NT2/D1 (cell line): ENCODE data around the gene SLIT3.

Experiments
- DNase-seq: peaks from one replicate; pipeline ENCODE4 v3.0.0-alpha.2; 2011; ENCODE audit warnings: low read depth, low spot score
- H3K27me3 ChIP-seq: 2 replicates; pipeline ENCODE4 v1.6.0; 2011; ENCODE audit warnings: mild to moderate bottlenecking; ENCODE audit not compliant: insufficient read length, insufficient read depth
- H3K36me3 ChIP-seq: 2 replicates; pipeline ENCODE4 v1.6.1; 2011; ENCODE audit warnings: mild to moderate bottlenecking, low read length, mixed read lengths; ENCODE audit not compliant: insufficient read depth, insufficient read length
- H3K4me1 ChIP-seq: 2 replicates; pipeline ENCODE4 v1.5.1; 2011; ENCODE audit not compliant: insufficient read depth, insufficient read length
- H3K4me3 ChIP-seq: 2 replicates; pipeline ENCODE4 v1.5.1; 2011; ENCODE audit warnings: low read depth; ENCODE audit not compliant: insufficient read length
- H3K9ac ChIP-seq: 2 replicates; pipeline ENCODE4 v1.6.0; 2011; ENCODE audit warnings: low read depth; ENCODE audit not compliant: insufficient read length
- H3K9me3 ChIP-seq: 2 replicates; pipeline ENCODE4 v1.5.1; 2011; ENCODE audit warnings: mild to moderate bottlenecking, low read length; ENCODE audit not compliant: insufficient read depth
- SUZ12 ChIP-seq: IDR thresholded peaks from 2 replicates; pipeline ENCODE4 v1.6.1; 2011; ENCODE audit not compliant: insufficient read length, insufficient read depth; ENCODE audit errors: extremely low read depth
- YY1 ChIP-seq: IDR thresholded peaks from 2 replicates; pipeline ENCODE4 v1.6.1; 2011; ENCODE audit not compliant: insufficient read length, insufficient read depth
- ZNF274 ChIP-seq: IDR thresholded peaks from 2 replicates; pipeline ENCODE4 v1.6.1; 2011; ENCODE audit warnings: mild to moderate bottlenecking, low read depth, low read length

SLIT3 gene

GRCh38 chr5:168967882-168968620 lies 332.9 kb downstream of the SLIT3 start:
- Histone ChIP-seq H3K9ac (no peak overlapping the region), H3K36me3 (no peaks in the 10 kb centered on the region)

DNA sequence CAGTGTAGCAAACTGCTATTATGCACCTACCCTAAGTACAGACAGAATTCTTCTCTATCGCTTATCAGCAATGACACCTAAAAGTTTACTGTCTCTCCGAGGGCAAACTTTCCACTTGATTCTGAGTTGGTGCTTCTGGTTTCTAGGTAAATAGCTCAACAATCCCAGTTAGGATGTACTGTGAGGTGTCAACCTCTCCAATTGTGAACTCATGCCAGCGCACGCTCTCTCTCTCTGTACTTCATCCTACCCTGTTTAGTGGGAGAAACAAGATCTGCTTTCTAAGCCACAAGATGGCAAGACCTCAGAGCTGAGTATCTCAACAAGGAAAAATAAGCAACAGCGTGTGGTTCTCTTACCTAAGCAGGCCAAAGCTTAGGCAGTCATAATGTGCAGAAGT lies 335.3 kb downstream of the SLIT3 start:
- H3K4me3 ChIP-seq: no peak overlapping the region
- no peaks in the 10 kb centered on the region for H3K36me3 ChIP-seq
- H3K4me1 ChIP-seq: no peaks in the 10 kb centered on the region
- no peak overlapping the region for H3K9ac ChIP-seq
- DNase-seq: no peak
- no peaks in the 10 kb centered on the region for H3K9me3 ChIP-seq
- H3K27me3 ChIP-seq: no peaks in the 10 kb centered on the region
- no peak for TF ChIP-seq SUZ12
- no peak for TF ChIP-seq YY1
- no peak for TF ChIP-seq ZNF274

More at GRCh38 chr5:168967882-168968620, 332.9 kb downstream of the SLIT3 start:
- no peak overlapping the region for H3K4me3 ChIP-seq
- H3K4me1 ChIP-seq: no peaks in the 10 kb centered on the region
- TF ChIP-seq YY1: no peak
- no peak for TF ChIP-seq ZNF274
- no peak for TF ChIP-seq SUZ12
- no peaks in the 10 kb centered on the region for H3K27me3 ChIP-seq
- DNase-seq: no peak
- no peaks in the 10 kb centered on the region for H3K9me3 ChIP-seq

DNA sequence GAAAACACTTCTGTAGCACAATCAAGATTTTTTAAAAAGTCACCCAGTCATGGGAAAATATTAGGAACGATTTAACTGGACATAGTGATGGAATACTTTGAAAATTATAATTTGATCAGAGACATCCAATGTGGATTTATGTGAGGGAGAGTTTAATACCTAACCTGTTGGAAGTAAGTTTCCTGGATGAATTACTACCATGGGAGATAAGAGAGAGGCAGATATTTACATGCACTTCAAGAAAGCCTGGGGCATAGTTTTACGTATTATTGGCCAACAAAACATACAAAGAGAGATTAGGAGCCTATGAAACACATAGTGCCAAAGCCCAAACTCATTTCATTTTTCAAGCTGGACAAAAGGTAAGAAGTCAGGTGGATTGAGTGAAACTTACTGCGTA lies 336.8 kb downstream of the SLIT3 start:
- no peaks in the 10 kb centered on the region for H3K4me1 ChIP-seq
- no peak overlapping the region for H3K4me3 ChIP-seq
- no peak for DNase-seq
- H3K36me3 ChIP-seq: no peaks in the 10 kb centered on the region
- H3K27me3 ChIP-seq: no peaks in the 10 kb centered on the region
- H3K9ac ChIP-seq: no peak overlapping the region
- H3K9me3 ChIP-seq: no peaks in the 10 kb centered on the region
- TF ChIP-seq SUZ12 (no peak), ZNF274 (no peak), YY1 (no peak)

- Histone ChIP-seq H3K4me3 (no peak overlapping the region), H3K9ac (no peak overlapping the region), H3K9me3 (no peaks in the 10 kb centered on the region), H3K36me3 (no peaks in the 10 kb centered on the region), H3K4me1 (no peaks in the 10 kb centered on the region), H3K27me3 (no peaks in the 10 kb centered on the region)
- no peak for DNase-seq
- TF ChIP-seq SUZ12 (no peak), ZNF274 (no peak), YY1 (no peak)
These were observed 338.6 kb downstream of the SLIT3 start for GRCh38 chr5:168962306-168962705.

GRCh38 chr5:168961681-168962080 lies 339.3 kb downstream of the SLIT3 start:
- Histone ChIP-seq H3K4me1 (no peaks in the 10 kb centered on the region), H3K27me3 (no peaks in the 10 kb centered on the region), H3K4me3 (no peak overlapping the region), H3K36me3 (no peaks in the 10 kb centered on the region), H3K9ac (no peak overlapping the region), H3K9me3 (no peaks in the 10 kb centered on the region)
- no peak for DNase-seq
- no peak for TF ChIP-seq SUZ12
- TF ChIP-seq ZNF274: no peak
- TF ChIP-seq YY1: no peak

DNA sequence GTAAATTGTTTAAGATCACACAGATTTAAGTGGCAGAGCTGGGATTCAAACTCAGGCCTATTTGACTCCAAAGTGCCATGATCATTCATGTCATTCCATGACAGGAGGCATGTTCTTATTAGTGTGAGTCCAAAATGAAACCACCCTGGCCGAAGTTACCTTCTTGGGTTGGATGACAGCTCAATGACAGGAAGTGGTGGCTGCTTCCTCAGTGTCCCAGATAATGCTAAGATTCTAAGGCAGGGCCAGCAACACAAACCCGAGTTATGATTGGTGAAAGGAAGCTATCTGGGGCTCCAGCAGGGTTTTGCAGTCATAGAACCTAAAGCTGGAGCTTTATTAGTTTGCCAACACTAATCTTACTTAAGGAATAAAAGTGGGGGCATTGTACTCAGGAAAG lies 340.4 kb downstream of the SLIT3 start:
- no peak for TF ChIP-seq ZNF274
- no peak overlapping the region for H3K9ac ChIP-seq
- H3K4me1 ChIP-seq: no peaks in the 10 kb centered on the region
- no peak overlapping the region for H3K4me3 ChIP-seq
- no peak for DNase-seq
- H3K36me3 ChIP-seq: no peaks in the 10 kb centered on the region
- H3K27me3 ChIP-seq: no peaks in the 10 kb centered on the region
- no peaks in the 10 kb centered on the region for H3K9me3 ChIP-seq

- no peaks in the 10 kb centered on the region for H3K27me3 ChIP-seq
These were observed 347.6 kb downstream of the SLIT3 start for GRCh38 chr5:168953351-168953750.

DNA sequence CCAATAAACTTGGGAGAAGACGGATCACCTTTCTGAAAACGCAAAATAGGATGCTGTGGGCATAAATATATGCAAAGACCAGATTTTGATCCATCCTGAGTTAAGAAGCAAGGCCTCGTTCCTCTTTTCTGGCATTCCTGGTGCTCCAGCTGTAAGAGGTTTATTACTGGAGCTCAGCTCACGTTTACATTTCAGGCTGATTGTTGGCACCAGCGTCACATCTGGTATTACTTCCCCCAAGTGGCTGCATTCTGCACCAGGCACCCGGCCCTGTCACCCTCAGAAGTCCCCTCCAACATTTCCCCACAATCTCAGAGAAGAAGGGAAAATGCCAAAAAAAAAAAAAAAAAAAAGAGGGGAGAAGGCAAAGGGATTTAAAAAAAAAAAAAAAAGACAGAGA lies 348.7 kb downstream of the SLIT3 start:
- H3K4me3 ChIP-seq: no peak overlapping the region
- no peak overlapping the region for H3K9ac ChIP-seq
- no peak for TF ChIP-seq SUZ12

More at GRCh38 chr5:168953351-168953750, 347.6 kb downstream of the SLIT3 start:
- H3K4me1 ChIP-seq: no peaks in the 10 kb centered on the region
- no peak for TF ChIP-seq ZNF274
- TF ChIP-seq YY1: no peak
- no peak for TF ChIP-seq SUZ12
- H3K4me3 ChIP-seq: no peak overlapping the region
- no peaks in the 10 kb centered on the region for H3K9me3 ChIP-seq
- no peaks in the 10 kb centered on the region for H3K36me3 ChIP-seq
- DNase-seq: no peak
- no peak overlapping the region for H3K9ac ChIP-seq

More for the DNA sequence above, 348.7 kb downstream of the SLIT3 start:
- no peaks in the 10 kb centered on the region for H3K36me3 ChIP-seq
- H3K9me3 ChIP-seq: no peaks in the 10 kb centered on the region
- DNase-seq: no peak
- no peaks in the 10 kb centered on the region for H3K4me1 ChIP-seq
- no peaks in the 10 kb centered on the region for H3K27me3 ChIP-seq
